ENCODE measurements around the gene AR. TPM values are rescaled to one million over a fixed set of nuclear protein-coding genes. Genes with fewer than 3 reads are reported as not detected.

The AR gene
- total RNA-seq, 2 experiments from 2014 or later, result not detected

GRCh38 chrX:67563469-67564448, 19.9 kb downstream of the AR start:
- CTCF ChIA-PET, result no interaction called here
- POLR2A ChIA-PET, result no interaction called here

GRCh38 chrX:67564475-67564874, 20.7 kb downstream of the AR start:
- CTCF ChIA-PET, result no interaction called here
- POLR2A ChIA-PET, result no interaction called here

GRCh38 chrX:67568769-67569168, 24.9 kb downstream of the AR start:
- ChIA-PET CTCF (no interaction called here), POLR2A (no interaction called here)

GRCh38 chrX:67570839-67571238, 27.0 kb downstream of the AR start:
- CTCF ChIA-PET, result no interaction called here
- POLR2A ChIA-PET, result no interaction called here

GRCh38 chrX:67574696-67575095, 30.9 kb downstream of the AR start:
- POLR2A ChIA-PET, result no interaction called here

GRCh38 chrX:67582436-67582835, 38.6 kb downstream of the AR start:
- POLR2A ChIA-PET, result no interaction called here
- CTCF ChIA-PET, result no interaction called here

More at GRCh38 chrX:67574696-67575095, 30.9 kb downstream of the AR start:
- CTCF ChIA-PET, result no interaction called here

GRCh38 chrX:67583171-67583570, 39.4 kb downstream of the AR start:
- CTCF ChIA-PET, result no interaction called here
- POLR2A ChIA-PET, result no interaction called here

GRCh38 chrX:67585401-67585800, 41.6 kb downstream of the AR start:
- CTCF ChIA-PET, result no interaction called here
- POLR2A ChIA-PET, result no interaction called here

- CTCF ChIA-PET, result no interaction called here
- POLR2A ChIA-PET, result no interaction called here
These were observed 44.3 kb downstream of the AR start for GRCh38 chrX:67587946-67588624.

- CTCF ChIA-PET, result no interaction called here
These were observed 53.3 kb downstream of the AR start for GRCh38 chrX:67596839-67597790.

GRCh38 chrX:67599532-67599931, 55.7 kb downstream of the AR start:
- POLR2A ChIA-PET, result no interaction called here
- CTCF ChIA-PET, result no interaction called here

More at GRCh38 chrX:67596839-67597790, 53.3 kb downstream of the AR start:
- POLR2A ChIA-PET, result no interaction called here

- CTCF ChIA-PET, result no interaction called here
- POLR2A ChIA-PET, result no interaction called here
These were observed 58.0 kb downstream of the AR start for GRCh38 chrX:67601771-67602170.

GRCh38 chrX:67604979-67605703, 61.3 kb downstream of the AR start:
- ChIA-PET POLR2A (no interaction called here), CTCF (no interaction called here)

- CTCF ChIA-PET, result no interaction called here
- POLR2A ChIA-PET, result no interaction called here
These were observed 63.6 kb downstream of the AR start for GRCh38 chrX:67607466-67607865.

- POLR2A ChIA-PET, result no interaction called here
- CTCF ChIA-PET, result no interaction called here
These were observed 66.5 kb downstream of the AR start for GRCh38 chrX:67610282-67610681.

GRCh38 chrX:67612231-67612630, 68.4 kb downstream of the AR start:
- ChIA-PET CTCF (no interaction called here), POLR2A (no interaction called here)

GRCh38 chrX:67613366-67613765, 69.5 kb downstream of the AR start:
- CTCF ChIA-PET, result no interaction called here
- POLR2A ChIA-PET, result no interaction called here

GRCh38 chrX:67613996-67614395, 70.2 kb downstream of the AR start:
- ChIA-PET CTCF (no interaction called here), POLR2A (no interaction called here)

- CTCF ChIA-PET, result no interaction called here
These were observed 70.6 kb downstream of the AR start for GRCh38 chrX:67614423-67614822.

GRCh38 chrX:67619253-67619652, 75.4 kb downstream of the AR start:
- ChIA-PET CTCF (no interaction called here), POLR2A (no interaction called here)

More at GRCh38 chrX:67614423-67614822, 70.6 kb downstream of the AR start:
- POLR2A ChIA-PET, result no interaction called here
